ENCODE data around the gene LYPD3. TPM values are rescaled to one million over a fixed set of nuclear protein-coding genes. Genes with fewer than 3 reads are reported as not detected.

The LYPD3 gene
- polyA plus RNA-seq, 1 donor, result 1.0 TPM

DNA sequence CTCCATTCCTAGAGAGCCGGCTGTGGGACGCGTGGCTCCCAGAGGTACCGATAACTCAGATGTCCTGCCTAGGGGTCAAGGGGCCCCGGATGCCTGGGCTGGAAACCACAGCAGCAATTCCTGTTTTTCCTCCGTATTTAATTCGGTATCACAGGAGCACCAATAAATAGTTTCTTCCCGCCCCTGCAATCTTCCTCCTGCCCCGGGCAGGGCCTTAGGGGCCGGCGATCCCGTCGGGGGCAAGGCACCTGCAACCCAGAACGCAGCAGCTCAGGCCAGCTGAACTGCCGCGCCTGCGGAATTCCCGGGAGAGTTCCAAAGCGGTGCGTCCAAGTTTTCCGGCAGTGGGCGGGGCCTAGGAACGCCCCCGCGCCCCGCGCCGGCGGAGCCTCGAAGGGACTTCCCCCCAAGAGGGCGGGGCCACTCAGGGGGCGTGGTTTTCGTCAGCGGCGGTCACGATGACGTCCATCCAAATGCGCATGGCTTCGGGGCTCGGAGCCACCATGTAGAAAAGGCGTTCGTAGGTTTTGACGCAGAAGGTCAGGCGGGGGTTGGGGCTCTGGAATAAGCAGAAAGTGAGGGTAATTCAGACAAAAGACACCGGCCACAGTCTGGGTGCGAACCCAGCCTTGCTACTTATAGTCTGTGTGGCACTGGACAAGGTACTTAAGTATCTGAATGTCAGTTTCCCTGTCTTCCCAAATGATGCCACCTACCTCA lies 9.7 kb upstream of the LYPD3 start:
- Histone ChIP-seq H3K4me3 (ENCODE audit: low read length) (peak overlapping the region; percentile 47), H3K27ac (ENCODE audit: low read length) (peak overlapping the region; percentile 74), H3K9me3 (ENCODE audit: control insufficient read depth, low read depth, low read length) (no peaks in the 10 kb centered on the region), H3K4me1 (ENCODE audit: control insufficient read depth, insufficient read depth, low read length) (peaks cover 6% of the 10 kb centered on the region), H3K36me3 (ENCODE audit: control insufficient read depth, insufficient read depth, low read length) (peaks cover 19% of the 10 kb centered on the region), H3K27me3 (ENCODE audit: control insufficient read depth, insufficient read depth, low read length) (no peaks in the 10 kb centered on the region)
- WGBS (ENCODE audit: insufficient coverage, low lambda C conversion rate), result no CpG with 5 or more reads among the region's 46 CpGs
- DNase-seq, result peak; percentile 96 to 97

GRCh38 chr19:43474487-43474886 lies 9.1 kb upstream of the LYPD3 start:
- Histone ChIP-seq H3K9me3 (ENCODE audit: control insufficient read depth, low read depth, low read length) (no peaks in the 10 kb centered on the region), H3K27me3 (ENCODE audit: control insufficient read depth, insufficient read depth, low read length) (no peaks in the 10 kb centered on the region), H3K36me3 (ENCODE audit: control insufficient read depth, insufficient read depth, low read length) (peaks cover 16% of the 10 kb centered on the region), H3K4me3 (ENCODE audit: low read length) (no peak overlapping the region), H3K4me1 (ENCODE audit: control insufficient read depth, insufficient read depth, low read length) (peaks cover 6% of the 10 kb centered on the region), H3K27ac (ENCODE audit: low read length) (peak overlapping the region; percentile 74)
- DNase-seq, result no peak
- WGBS (ENCODE audit: insufficient coverage, low lambda C conversion rate), result no CpG with 5 or more reads among the region's 4 CpGs

GRCh38 chr19:43471091-43471490 lies 5.7 kb upstream of the LYPD3 start:
- Histone ChIP-seq H3K27me3 (ENCODE audit: control insufficient read depth, insufficient read depth, low read length) (peaks cover 2% of the 10 kb centered on the region), H3K27ac (ENCODE audit: low read length) (no peak overlapping the region), H3K4me3 (ENCODE audit: low read length) (no peak overlapping the region), H3K36me3 (ENCODE audit: control insufficient read depth, insufficient read depth, low read length) (no peaks in the 10 kb centered on the region), H3K4me1 (ENCODE audit: control insufficient read depth, insufficient read depth, low read length) (peaks cover 6% of the 10 kb centered on the region), H3K9me3 (ENCODE audit: control insufficient read depth, low read depth, low read length) (no peaks in the 10 kb centered on the region)
- no peak for DNase-seq
- no CpG with 5 or more reads among the region's 5 CpGs for WGBS (ENCODE audit: insufficient coverage, low lambda C conversion rate)

- no peak for DNase-seq
- Histone ChIP-seq H3K9me3 (ENCODE audit: control insufficient read depth, low read depth, low read length) (peaks cover 4% of the 10 kb centered on the region), H3K27ac (ENCODE audit: low read length) (no peak overlapping the region), H3K4me3 (ENCODE audit: low read length) (no peak overlapping the region), H3K4me1 (ENCODE audit: control insufficient read depth, insufficient read depth, low read length) (peaks cover 10% of the 10 kb centered on the region), H3K36me3 (ENCODE audit: control insufficient read depth, insufficient read depth, low read length) (no peaks in the 10 kb centered on the region), H3K27me3 (ENCODE audit: control insufficient read depth, insufficient read depth, low read length) (peaks cover 10% of the 10 kb centered on the region)
- WGBS (ENCODE audit: insufficient coverage, low lambda C conversion rate), result no CpG with 5 or more reads among the region's 10 CpGs
Observed at GRCh38 chr19:43470288-43470687, 4.9 kb upstream of the LYPD3 start.

DNA sequence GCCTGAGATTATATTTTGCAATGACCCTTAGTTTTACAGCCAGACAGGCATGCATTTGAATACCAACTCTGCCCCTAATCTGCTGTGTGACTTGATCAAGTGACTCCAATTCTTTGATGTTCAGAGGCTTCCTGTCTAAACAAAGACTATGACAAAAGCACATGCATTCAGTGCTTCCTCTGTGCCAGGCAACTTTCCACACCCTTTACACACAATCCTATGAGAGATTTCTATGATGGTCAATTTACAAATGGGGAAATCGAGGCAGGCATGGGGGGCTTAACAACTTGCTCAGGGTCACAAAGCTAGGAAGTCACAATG lies 3.7 kb upstream of the LYPD3 start:
- H3K27ac ChIP-seq (ENCODE audit: low read length), result no peak overlapping the region
- H3K4me1 ChIP-seq (ENCODE audit: control insufficient read depth, insufficient read depth, low read length), result peaks cover 4% of the 10 kb centered on the region
- H3K9me3 ChIP-seq (ENCODE audit: control insufficient read depth, low read depth, low read length), result peaks cover 5% of the 10 kb centered on the region
- whole genome bisulfite sequencing (ENCODE audit: insufficient coverage, low lambda C conversion rate), result no CpG with 5 or more reads among the region's 1 CpG
- H3K4me3 ChIP-seq (ENCODE audit: low read length), result no peak overlapping the region
- DNase-seq, result no peak
- H3K36me3 ChIP-seq (ENCODE audit: control insufficient read depth, insufficient read depth, low read length), result no peaks in the 10 kb centered on the region
- H3K27me3 ChIP-seq (ENCODE audit: control insufficient read depth, insufficient read depth, low read length), result peaks cover 15% of the 10 kb centered on the region

- no peak for DNase-seq
- peaks cover 5% of the 10 kb centered on the region for H3K9me3 ChIP-seq (ENCODE audit: control insufficient read depth, low read depth, low read length)
- no peak overlapping the region for H3K4me3 ChIP-seq (ENCODE audit: low read length)
- H3K4me1 ChIP-seq (ENCODE audit: control insufficient read depth, insufficient read depth, low read length), result peaks cover 4% of the 10 kb centered on the region
- H3K27me3 ChIP-seq (ENCODE audit: control insufficient read depth, insufficient read depth, low read length), result peaks cover 15% of the 10 kb centered on the region
- no peak overlapping the region for H3K27ac ChIP-seq (ENCODE audit: low read length)
- no CpG with 5 or more reads among the region's 4 CpGs for WGBS (ENCODE audit: insufficient coverage, low lambda C conversion rate)
- H3K36me3 ChIP-seq (ENCODE audit: control insufficient read depth, insufficient read depth, low read length), result no peaks in the 10 kb centered on the region
Observed at GRCh38 chr19:43468354-43469159, 3.1 kb upstream of the LYPD3 start.

DNA sequence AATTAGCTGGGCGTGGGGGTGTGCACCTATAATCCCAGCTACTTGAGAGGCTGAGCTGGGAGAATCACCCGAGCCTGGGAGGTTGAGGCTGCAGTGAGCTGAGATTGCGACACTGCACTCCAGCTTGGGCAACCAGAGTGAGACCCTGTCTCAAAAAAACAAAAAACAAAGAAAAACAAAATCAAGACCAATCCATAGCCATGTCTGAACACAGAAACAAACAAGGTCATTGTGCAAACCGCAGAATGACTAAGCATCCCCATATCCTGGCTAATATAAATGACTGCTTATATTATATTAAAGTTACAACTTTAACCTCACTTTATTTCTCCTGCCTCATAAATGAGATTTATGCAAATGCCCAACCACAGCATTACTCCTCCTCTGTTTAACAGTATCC lies 2.3 kb upstream of the LYPD3 start:
- no peak overlapping the region for H3K27ac ChIP-seq (ENCODE audit: low read length)
- 60% methylated on average over 1 of the region's 4 CpGs for WGBS (ENCODE audit: insufficient coverage, low lambda C conversion rate)
- peaks cover 5% of the 10 kb centered on the region for H3K9me3 ChIP-seq (ENCODE audit: control insufficient read depth, low read depth, low read length)
- H3K27me3 ChIP-seq (ENCODE audit: control insufficient read depth, insufficient read depth, low read length), result peaks cover 15% of the 10 kb centered on the region
- peaks cover 4% of the 10 kb centered on the region for H3K4me1 ChIP-seq (ENCODE audit: control insufficient read depth, insufficient read depth, low read length)
- no peak overlapping the region for H3K4me3 ChIP-seq (ENCODE audit: low read length)
- no peak for DNase-seq
- no peaks in the 10 kb centered on the region for H3K36me3 ChIP-seq (ENCODE audit: control insufficient read depth, insufficient read depth, low read length)

- H3K4me3 ChIP-seq (ENCODE audit: low read length), result no peak overlapping the region
- H3K9me3 ChIP-seq (ENCODE audit: control insufficient read depth, low read depth, low read length), result peaks cover 5% of the 10 kb centered on the region
- no peak for DNase-seq
- H3K36me3 ChIP-seq (ENCODE audit: control insufficient read depth, insufficient read depth, low read length), result no peaks in the 10 kb centered on the region
- WGBS (ENCODE audit: insufficient coverage, low lambda C conversion rate), result no CpG with 5 or more reads among the region's 6 CpGs
- H3K27me3 ChIP-seq (ENCODE audit: control insufficient read depth, insufficient read depth, low read length), result peaks cover 15% of the 10 kb centered on the region
- no peak overlapping the region for H3K27ac ChIP-seq (ENCODE audit: low read length)
- H3K4me1 ChIP-seq (ENCODE audit: control insufficient read depth, insufficient read depth, low read length), result peaks cover 4% of the 10 kb centered on the region
Observed at GRCh38 chr19:43467276-43467675, 1.9 kb upstream of the LYPD3 start.

GRCh38 chr19:43466793-43467192 lies 1.4 kb upstream of the LYPD3 start:
- no peak overlapping the region for H3K4me3 ChIP-seq (ENCODE audit: low read length)
- H3K36me3 ChIP-seq (ENCODE audit: control insufficient read depth, insufficient read depth, low read length), result no peaks in the 10 kb centered on the region
- peaks cover 4% of the 10 kb centered on the region for H3K4me1 ChIP-seq (ENCODE audit: control insufficient read depth, insufficient read depth, low read length)
- peaks cover 15% of the 10 kb centered on the region for H3K27me3 ChIP-seq (ENCODE audit: control insufficient read depth, insufficient read depth, low read length)
- WGBS (ENCODE audit: insufficient coverage, low lambda C conversion rate), result 100% methylated on average over 1 of the region's 1 CpG
- H3K27ac ChIP-seq (ENCODE audit: low read length), result no peak overlapping the region
- peaks cover 5% of the 10 kb centered on the region for H3K9me3 ChIP-seq (ENCODE audit: control insufficient read depth, low read depth, low read length)
- no peak for DNase-seq

GRCh38 chr19:43464134-43464775 lies 1.2 kb downstream of the LYPD3 start:
- Histone ChIP-seq H3K9me3 (ENCODE audit: control insufficient read depth, low read depth, low read length) (peaks cover 5% of the 10 kb centered on the region), H3K27me3 (ENCODE audit: control insufficient read depth, insufficient read depth, low read length) (peaks cover 21% of the 10 kb centered on the region), H3K36me3 (ENCODE audit: control insufficient read depth, insufficient read depth, low read length) (no peaks in the 10 kb centered on the region), H3K4me3 (ENCODE audit: low read length) (peak overlapping the region; percentile 59), H3K27ac (ENCODE audit: low read length) (peak overlapping the region; percentile 63), H3K4me1 (ENCODE audit: control insufficient read depth, insufficient read depth, low read length) (peaks cover 4% of the 10 kb centered on the region)
- 50% methylated on average over 1 of the region's 33 CpGs for whole genome bisulfite sequencing (ENCODE audit: insufficient coverage, low lambda C conversion rate)
- no peak for DNase-seq
